Upper lobe of left lung (tissue), 4 donors: ENCODE measurements around the gene PFDN2.

Experiments used
- CTCF ChIP-seq, 6 experiments: fragments of 450-650 bp in 4 of 6; fragments of 200-600 bp in 2 of 6; sonication (generic) in 2 of 6; IDR thresholded peaks; one replicate each; pipeline ENCODE4 v1.5.1; 2016 to 2019; ENCODE audit warnings: antibody characterized with exemption in 6 of 6
- POLR2A ChIP-seq, 4 donors: fragments of 450-650 bp; IDR thresholded peaks; one replicate each; pipeline ENCODE4 v1.5.1; 2016 to 2017; ENCODE audit warnings: antibody characterized with exemption in 4 of 4, mild to moderate bottlenecking in 2 of 4
- POLR2AphosphoS5 ChIP-seq, 2 donors: sonication (generic); formaldehyde crosslinking; IDR thresholded peaks; one replicate each; pipeline ENCODE4 v1.5.1; 2017; ENCODE audit warnings: antibody characterized with exemption in 2 of 2

GRCh38 chr1:161158316-161159010 lies 40.6 kb upstream of the PFDN2 start:
- TF ChIP-seq POLR2AphosphoS5 (IDR thresholded peaks at IDR 0.05): no peak
- TF ChIP-seq POLR2A (IDR thresholded peaks at IDR 0.05): no peak
- TF ChIP-seq CTCF (IDR thresholded peaks at IDR 0.05): no peak
